A549 (cell line): Measurements from ENCODE around the gene LARGE1. TPM values are rescaled to one million over a fixed set of nuclear protein-coding genes. Genes with fewer than 3 reads are reported as not detected.

Experiments
- ATAC-seq, 2 experiments: fragments of 200-7000 bp in 1 of 2; fragments of >200 bp in 1 of 2; cut with Nextera tagmentation in 1 of 2; cut with Tn5 transposase in 1 of 2; 3 replicates each; pipeline versions ENCODE4 v1.8.0 to v1.9.1; 2018 to 2020; ENCODE audit warnings: mild to moderate bottlenecking in 1 of 2, moderate library complexity in 1 of 2
- CTCF ChIA-PET: fragments of 300-600 bp; sonication (Branson Sonifier 250); formaldehyde crosslinking; extraction: SDS; loops from one replicate; lab custom pipeline; 2021; ENCODE audit warnings: antibody characterized with exemption, inconsistent platforms; lab: Yijun Ruan, JAX
- POLR2A ChIA-PET: fragments of 350-600 bp; formaldehyde crosslinking; extraction: SDS; loops from one replicate; lab custom pipeline; 2021; ENCODE audit warnings: antibody characterized with exemption, inconsistent platforms; lab: Yijun Ruan, JAX
- DNase-seq, 2 experiments: peaks; one replicate each; pipeline versions ENCODE4 v3.0.0 to v3.0.0-alpha.2; 2011 to 2016; ENCODE audit warnings: low read depth in 1 of 2, low spot score in 1 of 2
- FAIRE-seq: peaks from 2 replicates; lab custom pipeline; 2011; peaks lifted over from hg19 to GRCh38; lab: Jason Lieb, UNC
- H3K27ac ChIP-seq, 2 experiments: fragments of >200 bp; sonication (Bioruptor Twin); formaldehyde crosslinking; 3 replicates each; pipeline ENCODE4 v1.5.1; 2016 to 2017
- H3K4me1 ChIP-seq: fragments of >200 bp; sonication (Bioruptor Twin); formaldehyde crosslinking; 3 replicates; pipeline ENCODE4 v1.6.1; 2016
- H3K4me2 ChIP-seq: fragments of >200 bp; sonication (Bioruptor Twin); formaldehyde crosslinking; 3 replicates; pipeline ENCODE4 v1.6.1; 2016
- H3K4me3 ChIP-seq: fragments of >200 bp; sonication (Bioruptor Twin); formaldehyde crosslinking; 3 replicates; pipeline ENCODE4 v1.5.1; 2016
- H3K9me3 ChIP-seq: fragments of >200 bp; sonication (Bioruptor Twin); formaldehyde crosslinking; 3 replicates; pipeline ENCODE4 v1.6.1; 2016
- ESRRA ChIP-seq: fragments of 150-350 bp; IDR thresholded peaks from 2 replicates; pipeline ENCODE4 v1.6.1; 2014; ENCODE audit warnings: mild to moderate bottlenecking, low read length, borderline replicate concordance
- FOSL2 ChIP-seq, 2 experiments: fragments of 450-650 bp in 1 of 2; fragments of >200 bp in 1 of 2; sonication (Bioruptor Twin) in 1 of 2; formaldehyde crosslinking; IDR thresholded peaks; 2 replicates each; pipeline versions ENCODE4 v1.5.0 to v1.6.1; 2016 to 2020; ENCODE audit warnings: mild to moderate bottlenecking in 1 of 2, moderate library complexity in 1 of 2
- GATA3 ChIP-seq: IDR thresholded peaks from 2 replicates; pipeline ENCODE4 v1.6.1; 2012; ENCODE audit warnings: borderline replicate concordance
- HOXB5 ChIP-seq: fragments of 250-450 bp; sonication (Bioruptor Pico); IDR thresholded peaks from 2 replicates; pipeline ENCODE4 v1.5.0; 2020; ENCODE audit warnings: mild to moderate bottlenecking, moderate library complexity
- KDM5A ChIP-seq: fragments of 200-600 bp; sonication (generic); IDR thresholded peaks from 2 replicates; pipeline ENCODE4 v1.6.1; 2016; ENCODE audit warnings: antibody characterized with exemption, mild to moderate bottlenecking
- NFE2L2 ChIP-seq: fragments of 150-350 bp; conservative IDR thresholded peaks from 2 replicates; pipeline ENCODE4 v1.6.1; 2014; ENCODE audit warnings: low read length
- PHF8 ChIP-seq: fragments of 200-600 bp; sonication (generic); IDR thresholded peaks from 2 replicates; pipeline ENCODE4 v1.6.1; 2016; ENCODE audit warnings: low read depth, mild to moderate bottlenecking, antibody characterized with exemption, moderate library complexity, borderline replicate concordance
- RARB ChIP-seq: fragments of 250-450 bp; sonication (Bioruptor Pico); IDR thresholded peaks from 2 replicates; pipeline ENCODE4 v1.8.0; 2021; ENCODE audit warnings: mild to moderate bottlenecking, moderate library complexity
- SMC3 ChIP-seq: fragments of >200 bp; sonication (Bioruptor Twin); formaldehyde crosslinking; IDR thresholded peaks from 3 replicates; pipeline ENCODE4 v1.6.1; 2018; ENCODE audit warnings: inconsistent platforms
- ZNF302 ChIP-seq: fragments of 250-450 bp; sonication (Bioruptor Pico); IDR thresholded peaks from 2 replicates; pipeline ENCODE4 v1.9.0; 2021; ENCODE audit warnings: inconsistent platforms, mild to moderate bottlenecking, moderate library complexity
- WGBS: methylation state at CpG from one replicate; pipeline ENCODE4 v1.1.6; 2017; ENCODE audit errors: missing lambda C conversion rate; 5-methylcytosine and 5-hydroxymethylcytosine counted together
- polyA plus RNA-seq, 4 experiments: library from polyadenylated mRNA; depleted of rRNA in 3 of 4; stranded (reverse); fragments of >200 nt; fragmentation: RNase III in 1 of 4; extraction: RNeasy Plus Mini Kit Qiagen cat#74134 plus additional on column Dnase treatment in 1 of 4; gene quantifications; 2 replicates in 3 of 4; 3 replicates in 1 of 4; pipeline ENCODE4 v1.2.3, GENCODE V29; 2011 to 2017
- TF ChIP-seq, protein P1 (sequence below): fragments of >200 bp; sonication (Bioruptor Twin); formaldehyde crosslinking; IDR thresholded peaks from 2 replicates; pipeline ENCODE4 v1.6.1; 2016
- TF ChIP-seq, protein P2 (sequence below): IDR thresholded peaks from 2 replicates; pipeline ENCODE4 v1.6.1; 2012; ENCODE audit warnings: low read depth, borderline replicate concordance
- TF ChIP-seq, protein P3 (sequence below): fragments of 450-650 bp; IDR thresholded peaks from 2 replicates; pipeline ENCODE4 v1.6.1; 2014; ENCODE audit warnings: antibody characterized with exemption
- TF ChIP-seq, protein P4 (sequence below): IDR thresholded peaks from 2 replicates; pipeline ENCODE4 v1.6.1; 2012
- TF ChIP-seq, protein P5 (sequence below): fragments of >200 bp; sonication (Bioruptor Twin); formaldehyde crosslinking; IDR thresholded peaks from 3 replicates; pipeline ENCODE4 v1.5.1; 2016
- TF ChIP-seq, protein P6 (sequence below): fragments of 200-600 bp; sonication (generic); IDR thresholded peaks from 2 replicates; pipeline ENCODE4 v1.6.1; 2016; ENCODE audit warnings: antibody characterized with exemption, mild to moderate bottlenecking, moderate library complexity
- TF ChIP-seq, protein P7 (sequence below): fragments of 250-450 bp; sonication (Bioruptor Pico); IDR thresholded peaks from 2 replicates; pipeline ENCODE4 v1.5.0; 2021; ENCODE audit warnings: mild to moderate bottlenecking, moderate library complexity, borderline replicate concordance

LARGE1 gene
- polyA plus RNA-seq, 2 of the 4 experiments (the other 2 are of a cell fraction): 2.7 to 5.8 TPM

DNA sequence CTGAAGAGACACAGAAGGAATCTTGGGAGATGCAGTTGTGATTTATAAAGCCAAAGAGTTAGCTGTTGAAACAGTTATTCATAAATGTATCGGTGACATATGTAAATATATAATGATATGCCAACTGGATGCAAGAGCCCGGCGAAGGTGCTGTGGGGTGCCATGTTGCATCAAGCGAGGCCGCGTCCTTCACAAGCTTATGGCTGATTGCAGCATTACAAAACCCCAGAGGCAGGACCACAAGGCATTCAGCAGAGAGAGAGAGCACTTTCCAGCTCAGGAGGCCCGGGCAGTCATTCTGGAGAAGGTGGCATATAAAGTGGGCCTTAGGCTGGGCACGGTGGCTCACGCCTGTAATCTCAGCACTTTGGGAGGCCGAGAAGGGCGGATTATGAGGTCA is 65.6 kb downstream of the LARGE1 start:
- H3K4me2 ChIP-seq: peak overlapping the region; percentile 97

More for the DNA sequence above, 65.6 kb downstream of the LARGE1 start:
- Histone ChIP-seq H3K27ac (no peak overlapping the region; a peak in 1 of 6 replicates), H3K4me3 (no peak overlapping the region), H3K9me3 (no peaks in the 10 kb centered on the region), H3K4me1 (no peaks in the 10 kb centered on the region)
- 91% methylated on average over 11 of the region's 11 CpGs for WGBS
- no peak for ATAC-seq
- DNase-seq: no peak
- TF ChIP-seq NFE2L2 (no peak), KDM5A (no peak), ZNF302 (CRISPR knock-in tag) (no peak), PHF8 (no peak), HOXB5 (CRISPR knock-in tag) (no peak), SMC3 (no peak), FOSL2 (IDR thresholded peaks at IDR 0.05) (no peak), FOSL2 (CRISPR knock-in tag; IDR thresholded peaks at IDR 0.05) (no peak), ESRRA (no peak), GATA3 (no peak), RARB (CRISPR knock-in tag) (no peak)
- TF ChIP-seq, protein P1, sequence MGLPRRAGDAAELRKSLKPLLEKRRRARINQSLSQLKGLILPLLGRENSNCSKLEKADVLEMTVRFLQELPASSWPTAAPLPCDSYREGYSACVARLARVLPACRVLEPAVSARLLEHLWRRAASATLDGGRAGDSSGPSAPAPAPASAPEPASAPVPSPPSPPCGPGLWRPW: no peak
- TF ChIP-seq, protein P2, sequence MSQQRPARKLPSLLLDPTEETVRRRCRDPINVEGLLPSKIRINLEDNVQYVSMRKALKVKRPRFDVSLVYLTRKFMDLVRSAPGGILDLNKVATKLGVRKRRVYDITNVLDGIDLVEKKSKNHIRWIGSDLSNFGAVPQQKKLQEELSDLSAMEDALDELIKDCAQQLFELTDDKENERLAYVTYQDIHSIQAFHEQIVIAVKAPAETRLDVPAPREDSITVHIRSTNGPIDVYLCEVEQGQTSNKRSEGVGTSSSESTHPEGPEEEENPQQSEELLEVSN: no peak
- TF ChIP-seq, protein P3, sequence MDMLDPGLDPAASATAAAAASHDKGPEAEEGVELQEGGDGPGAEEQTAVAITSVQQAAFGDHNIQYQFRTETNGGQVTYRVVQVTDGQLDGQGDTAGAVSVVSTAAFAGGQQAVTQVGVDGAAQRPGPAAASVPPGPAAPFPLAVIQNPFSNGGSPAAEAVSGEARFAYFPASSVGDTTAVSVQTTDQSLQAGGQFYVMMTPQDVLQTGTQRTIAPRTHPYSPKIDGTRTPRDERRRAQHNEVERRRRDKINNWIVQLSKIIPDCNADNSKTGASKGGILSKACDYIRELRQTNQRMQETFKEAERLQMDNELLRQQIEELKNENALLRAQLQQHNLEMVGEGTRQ: no peak
- TF ChIP-seq, protein P4, sequence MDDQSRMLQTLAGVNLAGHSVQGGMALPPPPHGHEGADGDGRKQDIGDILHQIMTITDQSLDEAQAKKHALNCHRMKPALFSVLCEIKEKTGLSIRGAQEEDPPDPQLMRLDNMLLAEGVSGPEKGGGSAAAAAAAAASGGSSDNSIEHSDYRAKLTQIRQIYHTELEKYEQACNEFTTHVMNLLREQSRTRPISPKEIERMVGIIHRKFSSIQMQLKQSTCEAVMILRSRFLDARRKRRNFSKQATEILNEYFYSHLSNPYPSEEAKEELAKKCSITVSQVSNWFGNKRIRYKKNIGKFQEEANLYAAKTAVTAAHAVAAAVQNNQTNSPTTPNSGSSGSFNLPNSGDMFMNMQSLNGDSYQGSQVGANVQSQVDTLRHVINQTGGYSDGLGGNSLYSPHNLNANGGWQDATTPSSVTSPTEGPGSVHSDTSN: no peak
- TF ChIP-seq, protein P5, sequence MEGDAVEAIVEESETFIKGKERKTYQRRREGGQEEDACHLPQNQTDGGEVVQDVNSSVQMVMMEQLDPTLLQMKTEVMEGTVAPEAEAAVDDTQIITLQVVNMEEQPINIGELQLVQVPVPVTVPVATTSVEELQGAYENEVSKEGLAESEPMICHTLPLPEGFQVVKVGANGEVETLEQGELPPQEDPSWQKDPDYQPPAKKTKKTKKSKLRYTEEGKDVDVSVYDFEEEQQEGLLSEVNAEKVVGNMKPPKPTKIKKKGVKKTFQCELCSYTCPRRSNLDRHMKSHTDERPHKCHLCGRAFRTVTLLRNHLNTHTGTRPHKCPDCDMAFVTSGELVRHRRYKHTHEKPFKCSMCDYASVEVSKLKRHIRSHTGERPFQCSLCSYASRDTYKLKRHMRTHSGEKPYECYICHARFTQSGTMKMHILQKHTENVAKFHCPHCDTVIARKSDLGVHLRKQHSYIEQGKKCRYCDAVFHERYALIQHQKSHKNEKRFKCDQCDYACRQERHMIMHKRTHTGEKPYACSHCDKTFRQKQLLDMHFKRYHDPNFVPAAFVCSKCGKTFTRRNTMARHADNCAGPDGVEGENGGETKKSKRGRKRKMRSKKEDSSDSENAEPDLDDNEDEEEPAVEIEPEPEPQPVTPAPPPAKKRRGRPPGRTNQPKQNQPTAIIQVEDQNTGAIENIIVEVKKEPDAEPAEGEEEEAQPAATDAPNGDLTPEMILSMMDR: no peak
- TF ChIP-seq, protein P6, sequence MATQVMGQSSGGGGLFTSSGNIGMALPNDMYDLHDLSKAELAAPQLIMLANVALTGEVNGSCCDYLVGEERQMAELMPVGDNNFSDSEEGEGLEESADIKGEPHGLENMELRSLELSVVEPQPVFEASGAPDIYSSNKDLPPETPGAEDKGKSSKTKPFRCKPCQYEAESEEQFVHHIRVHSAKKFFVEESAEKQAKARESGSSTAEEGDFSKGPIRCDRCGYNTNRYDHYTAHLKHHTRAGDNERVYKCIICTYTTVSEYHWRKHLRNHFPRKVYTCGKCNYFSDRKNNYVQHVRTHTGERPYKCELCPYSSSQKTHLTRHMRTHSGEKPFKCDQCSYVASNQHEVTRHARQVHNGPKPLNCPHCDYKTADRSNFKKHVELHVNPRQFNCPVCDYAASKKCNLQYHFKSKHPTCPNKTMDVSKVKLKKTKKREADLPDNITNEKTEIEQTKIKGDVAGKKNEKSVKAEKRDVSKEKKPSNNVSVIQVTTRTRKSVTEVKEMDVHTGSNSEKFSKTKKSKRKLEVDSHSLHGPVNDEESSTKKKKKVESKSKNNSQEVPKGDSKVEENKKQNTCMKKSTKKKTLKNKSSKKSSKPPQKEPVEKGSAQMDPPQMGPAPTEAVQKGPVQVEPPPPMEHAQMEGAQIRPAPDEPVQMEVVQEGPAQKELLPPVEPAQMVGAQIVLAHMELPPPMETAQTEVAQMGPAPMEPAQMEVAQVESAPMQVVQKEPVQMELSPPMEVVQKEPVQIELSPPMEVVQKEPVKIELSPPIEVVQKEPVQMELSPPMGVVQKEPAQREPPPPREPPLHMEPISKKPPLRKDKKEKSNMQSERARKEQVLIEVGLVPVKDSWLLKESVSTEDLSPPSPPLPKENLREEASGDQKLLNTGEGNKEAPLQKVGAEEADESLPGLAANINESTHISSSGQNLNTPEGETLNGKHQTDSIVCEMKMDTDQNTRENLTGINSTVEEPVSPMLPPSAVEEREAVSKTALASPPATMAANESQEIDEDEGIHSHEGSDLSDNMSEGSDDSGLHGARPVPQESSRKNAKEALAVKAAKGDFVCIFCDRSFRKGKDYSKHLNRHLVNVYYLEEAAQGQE: no peak
- TF ChIP-seq, protein P7, sequence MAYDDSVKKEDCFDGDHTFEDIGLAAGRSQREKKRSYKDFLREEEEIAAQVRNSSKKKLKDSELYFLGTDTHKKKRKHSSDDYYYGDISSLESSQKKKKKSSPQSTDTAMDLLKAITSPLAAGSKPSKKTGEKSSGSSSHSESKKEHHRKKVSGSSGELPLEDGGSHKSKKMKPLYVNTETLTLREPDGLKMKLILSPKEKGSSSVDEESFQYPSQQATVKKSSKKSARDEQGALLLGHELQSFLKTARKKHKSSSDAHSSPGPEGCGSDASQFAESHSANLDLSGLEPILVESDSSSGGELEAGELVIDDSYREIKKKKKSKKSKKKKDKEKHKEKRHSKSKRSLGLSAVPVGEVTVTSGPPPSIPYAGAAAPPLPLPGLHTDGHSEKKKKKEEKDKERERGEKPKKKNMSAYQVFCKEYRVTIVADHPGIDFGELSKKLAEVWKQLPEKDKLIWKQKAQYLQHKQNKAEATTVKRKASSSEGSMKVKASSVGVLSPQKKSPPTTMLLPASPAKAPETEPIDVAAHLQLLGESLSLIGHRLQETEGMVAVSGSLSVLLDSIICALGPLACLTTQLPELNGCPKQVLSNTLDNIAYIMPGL (CRISPR knock-in tag): no peak
- CTCF ChIA-PET: no interaction called here
- no peak for FAIRE-seq
- POLR2A ChIA-PET: interaction anchor here (0.7 kb wide), 1 partner anchor 329 kb away, joined by 5 read pairs; no protein-coding TSS in a partner anchor
